Measurements from ENCODE around the gene PWWP2B.

DNA sequence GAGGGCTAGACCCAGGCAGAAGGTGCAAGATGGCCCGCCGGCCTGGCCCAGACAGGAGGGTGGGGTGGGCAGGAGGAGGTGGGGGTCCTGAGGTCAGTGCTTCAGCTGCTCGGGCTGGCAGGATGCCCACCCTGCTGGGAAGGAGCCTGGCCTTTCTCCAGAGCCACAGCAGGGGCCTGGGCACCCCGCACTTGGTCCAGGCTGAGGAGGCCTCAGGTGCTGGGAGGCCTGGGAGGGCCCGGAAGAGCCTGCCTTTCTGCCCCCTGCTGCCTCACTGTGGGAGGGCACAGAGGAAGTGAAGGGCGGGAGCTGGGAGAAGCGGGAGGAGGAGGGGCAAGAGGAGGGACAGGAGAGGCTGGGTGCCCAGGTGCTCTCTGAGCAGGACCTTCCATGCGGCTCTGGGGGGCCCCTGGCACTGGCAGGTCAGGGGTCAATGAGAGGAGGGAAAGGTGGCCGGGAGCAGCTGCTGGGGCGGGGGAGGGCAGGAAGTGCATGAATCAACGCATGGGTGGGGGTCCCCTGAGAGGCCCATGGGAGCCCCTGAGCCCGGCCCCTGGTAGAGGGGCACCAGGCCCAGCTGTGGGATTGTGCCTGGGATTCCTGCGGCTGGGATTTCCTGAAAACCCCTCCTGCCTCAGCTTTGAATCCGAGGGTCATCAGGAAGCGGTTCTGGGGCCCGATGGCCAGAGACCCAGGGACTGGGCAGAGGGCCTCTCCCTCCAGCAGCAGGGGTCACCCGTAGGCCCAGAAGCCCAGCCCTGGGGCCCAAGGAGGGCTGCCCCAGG is 49.9 kb downstream of the PWWP2B start:
- TF ChIP-seq POLR2A (IDR thresholded peaks at IDR 0.05), result no peak
- TF ChIP-seq, protein P1, sequence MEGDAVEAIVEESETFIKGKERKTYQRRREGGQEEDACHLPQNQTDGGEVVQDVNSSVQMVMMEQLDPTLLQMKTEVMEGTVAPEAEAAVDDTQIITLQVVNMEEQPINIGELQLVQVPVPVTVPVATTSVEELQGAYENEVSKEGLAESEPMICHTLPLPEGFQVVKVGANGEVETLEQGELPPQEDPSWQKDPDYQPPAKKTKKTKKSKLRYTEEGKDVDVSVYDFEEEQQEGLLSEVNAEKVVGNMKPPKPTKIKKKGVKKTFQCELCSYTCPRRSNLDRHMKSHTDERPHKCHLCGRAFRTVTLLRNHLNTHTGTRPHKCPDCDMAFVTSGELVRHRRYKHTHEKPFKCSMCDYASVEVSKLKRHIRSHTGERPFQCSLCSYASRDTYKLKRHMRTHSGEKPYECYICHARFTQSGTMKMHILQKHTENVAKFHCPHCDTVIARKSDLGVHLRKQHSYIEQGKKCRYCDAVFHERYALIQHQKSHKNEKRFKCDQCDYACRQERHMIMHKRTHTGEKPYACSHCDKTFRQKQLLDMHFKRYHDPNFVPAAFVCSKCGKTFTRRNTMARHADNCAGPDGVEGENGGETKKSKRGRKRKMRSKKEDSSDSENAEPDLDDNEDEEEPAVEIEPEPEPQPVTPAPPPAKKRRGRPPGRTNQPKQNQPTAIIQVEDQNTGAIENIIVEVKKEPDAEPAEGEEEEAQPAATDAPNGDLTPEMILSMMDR (IDR thresholded peaks at IDR 0.05), result no peak
